CD14-positive monocyte (primary cell): ENCODE results near the gene NTM. TPM values are rescaled to one million over a fixed set of nuclear protein-coding genes. Genes with fewer than 3 reads are reported as not detected.

Source experiments
- DNase-seq, 3 donors: peaks; one replicate each; pipeline ENCODE4 v3.0.0-alpha.2; 2011 to 2022
- H2AFZ ChIP-seq: 2 replicates; pipeline ENCODE4 v1.6.0; 2012; ENCODE audit warnings: mild to moderate bottlenecking, low read depth, low read length, inconsistent platforms; ENCODE audit not compliant: insufficient read depth, poor library complexity, severe bottlenecking
- H3K27ac ChIP-seq, 2 donors: 1 replicate in 1 of 2; 2 replicates in 1 of 2; pipeline ENCODE4 v1.5.1; 2012 to 2013; ENCODE audit warnings: low read length in 2 of 2, control low read depth in 1 of 2, inconsistent platforms in 1 of 2, low read depth in 1 of 2, mild to moderate bottlenecking in 1 of 2
- H3K27me3 ChIP-seq, 2 donors: one replicate each; pipeline versions ENCODE4 v1.6.0 to v1.6.1; 2011 to 2013; ENCODE audit warnings: low read length in 2 of 2; ENCODE audit not compliant: control insufficient read depth in 2 of 2, insufficient read depth in 2 of 2
- H3K36me3 ChIP-seq, 2 donors: replicated peaks in 1 of 2; 1 replicate in 1 of 2; 2 replicates in 1 of 2; pipeline versions ENCODE4 v1.5.1 to v1.6.1; 2012 to 2013; ENCODE audit warnings: low read length in 2 of 2, control low read depth in 1 of 2, inconsistent platforms in 1 of 2, mild to moderate bottlenecking in 1 of 2; ENCODE audit not compliant: insufficient read depth in 2 of 2, control insufficient read depth in 1 of 2
- H3K4me1 ChIP-seq, 2 donors: 1 replicate in 1 of 2; 2 replicates in 1 of 2; pipeline versions ENCODE4 v1.5.1 to v1.6.1; 2012 to 2013; ENCODE audit warnings: low read length in 2 of 2, control low read depth in 1 of 2, inconsistent platforms in 1 of 2, mild to moderate bottlenecking in 1 of 2, moderate library complexity in 1 of 2; ENCODE audit not compliant: insufficient read depth in 2 of 2, control insufficient read depth in 1 of 2
- H3K4me2 ChIP-seq: replicated peaks from 2 replicates; pipeline ENCODE3; 2012; ENCODE audit warnings: low read length, moderate library complexity, mild to moderate bottlenecking; ENCODE audit not compliant: poor library complexity, severe bottlenecking; ENCODE audit errors: extremely low read depth
- H3K4me3 ChIP-seq, 3 experiments: fragments of 200-600 bp in 1 of 3; sonication (generic) in 1 of 3; replicated peaks in 1 of 3; 1 replicate in 2 of 3; 2 replicates in 1 of 3; pipeline ENCODE4 v1.5.1; 2011 to 2013; ENCODE audit warnings: low read length in 3 of 3, mild to moderate bottlenecking in 3 of 3, control low read depth in 2 of 3, low read depth in 2 of 3, inconsistent platforms in 1 of 3, moderate library complexity in 1 of 3
- H3K79me2 ChIP-seq: 2 replicates; pipeline ENCODE4 v1.6.0; 2012; ENCODE audit warnings: mild to moderate bottlenecking, control low read depth, inconsistent platforms, low read length, moderate library complexity; ENCODE audit not compliant: insufficient read depth
- H3K9ac ChIP-seq: 2 replicates; pipeline ENCODE4 v1.6.0; 2017; ENCODE audit warnings: low read length, mild to moderate bottlenecking; ENCODE audit not compliant: insufficient read depth, poor library complexity, severe bottlenecking
- H3K9me3 ChIP-seq, 2 donors: replicated peaks in 1 of 2; 1 replicate in 1 of 2; 2 replicates in 1 of 2; pipeline versions ENCODE4 v1.5.1 to v1.6.1; 2012 to 2013; ENCODE audit warnings: low read length in 2 of 2, control low read depth in 1 of 2; ENCODE audit not compliant: control insufficient read depth in 1 of 2, insufficient read depth in 1 of 2
- H4K20me1 ChIP-seq: 2 replicates; pipeline ENCODE4 v1.6.0; 2012; ENCODE audit warnings: mild to moderate bottlenecking, low read length, control low read depth, moderate library complexity; ENCODE audit not compliant: insufficient read depth
- H3K27ac Mint-ChIP-seq, 7 donors: one replicate each; pipeline ENCODE4 v1.8.0; 2020; ENCODE audit warnings: mild to moderate bottlenecking in 7 of 7, mixed read lengths in 7 of 7, moderate library complexity in 6 of 7, inconsistent platforms in 2 of 7
- H3K27me3 Mint-ChIP-seq, 3 donors: one replicate each; pipeline ENCODE4 v1.8.0; 2021 to 2022; ENCODE audit warnings: low read depth in 3 of 3, mild to moderate bottlenecking in 3 of 3, mixed read lengths in 3 of 3, moderate library complexity in 3 of 3, inconsistent platforms in 1 of 3
- H3K36me3 Mint-ChIP-seq, 2 donors: one replicate each; pipeline ENCODE4 v1.8.0; 2020; ENCODE audit warnings: mixed read lengths in 2 of 2, inconsistent platforms in 1 of 2, mild to moderate bottlenecking in 1 of 2
- H3K4me1 Mint-ChIP-seq: one replicate; pipeline ENCODE4 v1.8.0; 2020; ENCODE audit warnings: mild to moderate bottlenecking, mixed read lengths
- H3K4me3 Mint-ChIP-seq, 2 donors: one replicate each; pipeline ENCODE4 v1.8.0; 2020; ENCODE audit warnings: mild to moderate bottlenecking in 2 of 2, mixed read lengths in 2 of 2, moderate library complexity in 1 of 2
- H3K9me3 Mint-ChIP-seq, 7 donors: one replicate each; pipeline ENCODE4 v1.8.0; 2020 to 2022; ENCODE audit warnings: mixed read lengths in 7 of 7, mild to moderate bottlenecking in 6 of 7, moderate library complexity in 6 of 7, inconsistent platforms in 2 of 7
- CTCF ChIP-seq: fragments of 200-600 bp; IDR thresholded peaks from one replicate; pipeline ENCODE4 v1.8.0; 2022; ENCODE audit warnings: antibody characterized with exemption, mild to moderate bottlenecking
- WGBS: methylation state at CpG from one replicate; pipeline ENCODE4 v1.1.5; 2013; ENCODE audit warnings: missing lambda C conversion rate; ENCODE audit not compliant: insufficient coverage; 5-methylcytosine and 5-hydroxymethylcytosine counted together
- intact Hi-C, 2 donors: fragments of 100-400 bp; cut with micrococcal nuclease; formaldehyde crosslinking; loops; one replicate each; pipeline versions ENCODE4 v1.15.0 to v1.15.1; 2023
- polyA plus RNA-seq, 3 donors: library from polyadenylated mRNA; depleted of rRNA in 1 of 3; unstranded in 2 of 3; stranded (reverse) in 1 of 3; fragments of 300-500 nt in 2 of 3; fragments of >200 nt in 1 of 3; fragmentation: Illumina TruSeq in 2 of 3; gene quantifications; 1 replicate in 2 of 3; 2 replicates in 1 of 3; pipeline ENCODE4 v1.2.3, GENCODE V29; 2012 to 2021

The NTM gene
- polyA plus RNA-seq, 3 donors = not detected

- H2AFZ ChIP-seq = no peak overlapping the region
- Mint-ChIP-seq H3K36me3 (no peaks in the 10 kb centered on the region), H3K4me1 (peaks cover 2% of the 10 kb centered on the region), H3K27me3 (peaks cover 3 to 20% (median 3%) of the 10 kb centered on the region in 3 donors), H3K27ac (no peak overlapping the region), H3K4me3 (no peak overlapping the region), H3K9me3 (peaks cover 0 to 2% (median 0%) of the 10 kb centered on the region in 7 donors)
- no peaks in the 10 kb centered on the region for H3K9me3 ChIP-seq
- no peak overlapping the region for H3K4me2 ChIP-seq
- no peak for DNase-seq
- WGBS = 80% methylated on average over 4 of the region's 5 CpGs
- H3K4me1 ChIP-seq = no peaks in the 10 kb centered on the region
- no peaks in the 10 kb centered on the region for H3K36me3 ChIP-seq
- H3K27me3 ChIP-seq = peaks cover 0 to 2% of the 10 kb centered on the region in 2 donors
- TF ChIP-seq CTCF = no peak
- H3K4me3 ChIP-seq = no peak overlapping the region
- no peak overlapping the region for H3K9ac ChIP-seq
- intact Hi-C loops = no loop called here
- H3K79me2 ChIP-seq = no peaks in the 10 kb centered on the region
- H3K27ac ChIP-seq = no peak overlapping the region
- H4K20me1 ChIP-seq = no peaks in the 10 kb centered on the region
Measured at GRCh38 chr11:132115454-132115853, 745.0 kb downstream of the NTM start.

- Histone ChIP-seq H3K27ac (no peak overlapping the region), H3K36me3 (no peaks in the 10 kb centered on the region), H3K4me3 (no peak overlapping the region), H3K27me3 (peaks cover 0 to 2% of the 10 kb centered on the region in 2 donors), H4K20me1 (no peaks in the 10 kb centered on the region), H2AFZ (no peak overlapping the region), H3K4me2 (no peak overlapping the region), H3K79me2 (no peaks in the 10 kb centered on the region), H3K9me3 (no peaks in the 10 kb centered on the region), H3K9ac (no peak overlapping the region), H3K4me1 (no peaks in the 10 kb centered on the region)
- intact Hi-C loops = no loop called here
- H3K4me3 Mint-ChIP-seq = no peak overlapping the region
- H3K9me3 Mint-ChIP-seq = peaks cover 0 to 2% (median 0%) of the 10 kb centered on the region in 7 donors
- DNase-seq = no peak
- TF ChIP-seq CTCF = no peak
- H3K27ac Mint-ChIP-seq = no peak overlapping the region
- no CpG with 5 or more reads among the region's 3 CpGs for WGBS
- H3K27me3 Mint-ChIP-seq = peaks cover 3 to 30% (median 5%) of the 10 kb centered on the region in 3 donors
- peaks cover 2% of the 10 kb centered on the region for H3K4me1 Mint-ChIP-seq
- no peaks in the 10 kb centered on the region for H3K36me3 Mint-ChIP-seq
Measured at GRCh38 chr11:132116516-132116915, 746.1 kb downstream of the NTM start.
